A673 (cell line): ENCODE results near the gene CARMIL3. TPM values are rescaled to one million over a fixed set of nuclear protein-coding genes. Genes with fewer than 3 reads are reported as not detected.

Experiments used
- BruUV-seq: library from RNA; stranded (reverse); fragments of 400-500 nt; replicated peaks from 2 replicates; lab custom pipeline; 2021; lab: Mats Ljungman, UMichigan
- CTCF ChIA-PET: fragments of 300-600 bp; sonication (Branson Sonifier 250); formaldehyde crosslinking; loops from one replicate; lab custom pipeline; 2022; ENCODE audit warnings: antibody characterized with exemption; lab: Charles Lee
- POLR2A ChIA-PET: fragments of 300-600 bp; sonication (Branson Sonifier 250); formaldehyde crosslinking; loops from one replicate; lab custom pipeline; 2022; ENCODE audit warnings: antibody characterized with exemption; ENCODE audit not compliant: low non-redundant PET; lab: Charles Lee
- DNase-seq: peaks from one replicate; pipeline ENCODE4 v3.0.0-alpha.2; 2015; ENCODE audit warnings: low spot score
- H3K27ac ChIP-seq: fragments of 200-600 bp; sonication (generic); 2 replicates; pipeline ENCODE4 v1.5.1; 2016; ENCODE audit warnings: mixed run types, low read depth, mild to moderate bottlenecking, mixed read lengths, antibody characterized with exemption, low read length; ENCODE audit not compliant: poor library complexity, severe bottlenecking
- H3K27me3 ChIP-seq: fragments of 200-600 bp; sonication (generic); replicated peaks from 2 replicates; pipeline ENCODE4 v1.6.1; 2017; ENCODE audit warnings: mixed run types, low read depth, mild to moderate bottlenecking, mixed read lengths, antibody characterized with exemption, low read length; ENCODE audit not compliant: insufficient read depth, poor library complexity
- H3K36me3 ChIP-seq: fragments of 200-600 bp; sonication (generic); 2 replicates; pipeline ENCODE4 v1.6.1; 2016; ENCODE audit warnings: mixed run types, mild to moderate bottlenecking, mixed read lengths, antibody characterized with exemption, low read length; ENCODE audit not compliant: insufficient read depth, poor library complexity, severe bottlenecking
- H3K4me1 ChIP-seq: fragments of 200-600 bp; sonication (generic); 2 replicates; pipeline ENCODE4 v1.6.1; 2017; ENCODE audit warnings: mixed run types, mild to moderate bottlenecking, mixed read lengths, antibody characterized with exemption, low read length; ENCODE audit not compliant: insufficient read depth, poor library complexity, severe bottlenecking
- H3K4me3 ChIP-seq: fragments of 200-600 bp; sonication (generic); 2 replicates; pipeline ENCODE4 v1.5.1; 2016; ENCODE audit warnings: low read depth, mixed run types, mild to moderate bottlenecking, mixed read lengths, low read length; ENCODE audit not compliant: poor library complexity, severe bottlenecking
- H3K9me3 ChIP-seq: fragments of 200-600 bp; sonication (generic); 2 replicates; pipeline ENCODE4 v1.6.1; 2016; ENCODE audit warnings: mixed run types, low read depth, mild to moderate bottlenecking, mixed read lengths, antibody characterized with exemption, low read length; ENCODE audit not compliant: poor library complexity, severe bottlenecking
- CTCF ChIP-seq: fragments of 300-800, 200-600 bp; sonication (generic); conservative IDR thresholded peaks from 2 replicates; pipeline ENCODE4 v1.5.1; 2017; ENCODE audit warnings: low read depth, mild to moderate bottlenecking, antibody characterized with exemption, low read length, moderate library complexity, mixed read lengths
- EZH2 ChIP-seq: fragments of 200-600 bp; sonication (generic); IDR thresholded peaks from 2 replicates; pipeline ENCODE4 v1.6.1; 2017; ENCODE audit warnings: borderline replicate concordance, low read depth, mild to moderate bottlenecking, mixed read lengths, antibody characterized with exemption, low read length; ENCODE audit not compliant: poor library complexity, severe bottlenecking
- intact Hi-C: fragments of 100-400 bp; cut with micrococcal nuclease; formaldehyde crosslinking; loops from one replicate; pipeline ENCODE4 v1.10.0; 2022; ENCODE audit not compliant: unreplicated experiment
- total RNA-seq: library from RNA; stranded (reverse); gene quantifications from 2 replicates; pipeline ENCODE4 v1.2.3, GENCODE V29; 2021

The CARMIL3 gene
- total RNA-seq, 1 experiment from 2014 or later, result 0.49 TPM

- POLR2A ChIA-PET, result no interaction called here
- Histone ChIP-seq H3K4me3 (no peak overlapping the region), H3K27me3 (peaks cover 18% of the 10 kb centered on the region), H3K9me3 (no peaks in the 10 kb centered on the region), H3K27ac (no peak overlapping the region), H3K4me1 (no peaks in the 10 kb centered on the region), H3K36me3 (no peaks in the 10 kb centered on the region)
- no peak for TF ChIP-seq EZH2
- TF ChIP-seq CTCF, result no peak
- CTCF ChIA-PET, result interaction anchor here (1.9 kb wide), 1 partner anchor 11 kb away, joined by 7 read pairs; no protein-coding TSS in a partner anchor
- no TSS peak for BruUV-seq
- no peak for DNase-seq
- intact Hi-C loops, result no loop called here
These were observed 17.6 kb downstream of the CARMIL3 start for GRCh38 chr14:24069411-24069735.

GRCh38 chr14:24070285-24071143, 18.7 kb downstream of the CARMIL3 start:
- Histone ChIP-seq H3K36me3 (no peaks in the 10 kb centered on the region), H3K9me3 (no peaks in the 10 kb centered on the region), H3K27me3 (peaks cover 18% of the 10 kb centered on the region), H3K4me1 (no peaks in the 10 kb centered on the region), H3K27ac (no peak overlapping the region), H3K4me3 (no peak overlapping the region)
- CTCF ChIA-PET, result interaction anchor here (1.9 kb wide), 1 partner anchor 12 kb away, joined by 7 read pairs; no protein-coding TSS in a partner anchor
- POLR2A ChIA-PET, result no interaction called here
- DNase-seq, result no peak
- intact Hi-C loops, result no loop called here
- TF ChIP-seq EZH2, result no peak
- no peak for TF ChIP-seq CTCF
- no TSS peak for BruUV-seq

- H3K36me3 ChIP-seq, result no peaks in the 10 kb centered on the region
- CTCF ChIA-PET, result interaction anchor here (0.6 kb wide), 1 partner anchor 36 kb away, joined by 3 read pairs; no protein-coding TSS in a partner anchor
- DNase-seq, result no peak
- POLR2A ChIA-PET, result no interaction called here
- no peaks in the 10 kb centered on the region for H3K9me3 ChIP-seq
- TF ChIP-seq EZH2 (no peak), CTCF (no peak)
- intact Hi-C loops, result no loop called here
- no peak within 1 kb of the TSS for H3K4me3 ChIP-seq
- H3K27ac ChIP-seq, result no peak within 1 kb of the TSS
- no peaks in the 10 kb centered on the region for H3K4me1 ChIP-seq
- no TSS peak for BruUV-seq
- peaks cover 18% of the 10 kb centered on the region for H3K27me3 ChIP-seq
These were observed 19.4 kb downstream of the CARMIL3 start, which contains the start of gene CPNE6 for GRCh38 chr14:24071144-24071697. CPNE6 (plus strand) TSS chr14:24071562; CDS start chr14:24072937, 1,375 bp downstream.
